Measurements from ENCODE around the gene FOXD2. TPM values are rescaled to one million over a fixed set of nuclear protein-coding genes. Genes with fewer than 3 reads are reported as not detected.

The FOXD2 gene
- not detected in 2 replicates for polyA plus RNA-seq

DNA sequence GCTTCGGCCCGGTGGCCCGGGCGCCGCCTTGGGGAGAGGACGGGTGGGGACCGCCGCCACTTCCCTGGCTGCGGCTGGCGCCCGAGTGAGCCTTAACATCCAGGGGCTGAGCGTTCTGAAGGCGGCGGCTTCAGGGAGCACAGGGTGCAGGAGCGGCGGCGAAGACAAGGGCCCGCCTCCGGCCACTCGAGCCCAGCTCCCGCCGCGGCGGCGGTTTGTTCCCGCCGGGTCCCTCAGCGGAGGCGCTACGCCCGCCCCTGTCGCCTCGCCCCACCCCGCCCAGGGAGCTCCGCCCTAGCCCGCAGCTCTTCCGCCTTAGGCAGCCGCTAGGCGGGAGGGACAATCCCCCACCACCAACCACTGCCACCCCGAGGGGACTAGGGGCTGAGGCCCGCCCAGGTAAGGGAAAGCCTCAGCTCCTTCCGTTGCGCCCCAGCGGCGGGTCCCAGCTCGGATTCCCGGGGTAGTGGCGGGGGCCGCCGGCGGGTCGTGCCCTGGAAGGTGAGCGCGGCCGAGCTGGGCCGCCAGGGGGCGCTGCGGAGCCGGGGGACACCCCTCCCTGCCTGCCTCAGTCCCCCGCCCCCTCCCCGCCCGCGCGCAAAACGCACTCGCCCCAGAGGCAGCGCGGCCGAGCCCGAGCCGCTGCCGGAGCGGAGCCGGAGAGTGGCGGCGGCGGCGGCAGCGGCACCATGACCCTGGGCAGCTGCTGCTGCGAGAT, at the start of gene FOXD2:
Gene FOXD2 (plus strand): TSS at position 598 of the 718 bp plus-strand sequence. CDS start 92 bp downstream, at position 690.

DNA sequence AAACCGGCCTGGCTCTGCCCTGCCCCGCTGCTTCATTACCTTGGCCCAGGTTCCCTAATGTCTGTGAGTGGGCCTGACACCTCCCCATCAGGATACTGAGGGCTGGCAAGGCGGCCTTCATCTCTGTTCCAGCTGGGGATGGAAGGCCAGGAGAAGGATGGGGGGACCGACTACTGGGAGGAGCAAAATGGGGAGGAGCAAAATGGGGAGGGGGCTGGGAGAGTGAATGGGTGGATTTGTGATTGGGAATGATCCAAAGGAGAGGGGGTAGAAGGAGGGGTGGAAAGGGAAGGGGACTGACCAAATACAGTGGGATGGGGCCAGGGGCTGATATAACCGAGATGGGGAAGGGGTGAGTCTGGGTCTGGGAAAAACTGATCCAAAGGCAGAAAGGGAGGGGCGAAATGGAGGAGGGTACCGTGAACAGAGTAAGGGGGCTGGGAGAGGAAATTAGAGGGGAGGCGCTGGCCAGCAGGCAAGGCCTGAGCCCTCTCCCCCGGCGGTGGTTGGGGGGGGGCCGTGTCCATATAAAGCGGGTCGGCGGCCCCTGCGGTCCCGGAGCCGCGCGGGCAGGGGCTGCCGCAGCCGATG, 22.0 kb upstream of the FOXD2 start, which contains the start of gene FOXE3:
Gene FOXE3 (plus strand): TSS at position 558 of the 591 bp plus-strand sequence. CDS start 31 bp downstream, at position 589.

Other genes starting within 250 kb of the FOXD2 start
- not detected in 2 replicates for gene PDZK1IP1, start 248.0 kb upstream of the FOXD2 start, polyA plus RNA-seq
- gene TAL1, start 205.8 kb upstream of the FOXD2 start, polyA plus RNA-seq, result not detected in 2 replicates
- gene STIL, start 123.9 kb upstream of the FOXD2 start, polyA plus RNA-seq, result 1.2 TPM in 1 of 2 replicates, not detected in the other
- 104 and 112 TPM in 2 replicates for gene CMPK1, start 104.3 kb upstream of the FOXD2 start, polyA plus RNA-seq
- gene FOXE3, start 21.8 kb upstream of the FOXD2 start, polyA plus RNA-seq, result not detected in 2 replicates

Data from Purkinje cell (primary cell).